ENCODE data around the gene TMX4. TPM values are rescaled to one million over a fixed set of nuclear protein-coding genes. Genes with fewer than 3 reads are reported as not detected.
"Not testable (repeated sequence)": the region's sequence is repeated elsewhere in the genome, so short reads cannot be mapped to it uniquely, and the experiment has no call there.

TMX4 gene
- total RNA-seq, 2 experiments from 2014 or later: 46.1 to 48.2 TPM

GRCh38 chr20:7980332-7981046 is 39.1 kb downstream of the TMX4 start:
- no peak overlapping the region for H3K27ac Mint-ChIP-seq

GRCh38 chr20:7977709-7978108 is 41.9 kb downstream of the TMX4 start:
- CTCF ChIA-PET: interaction anchor here (0.9 kb wide), 1 partner anchor 18 kb away, joined by 3 read pairs; no protein-coding TSS in a partner anchor

More at GRCh38 chr20:7980332-7981046, 39.1 kb downstream of the TMX4 start:
- Mint-ChIP-seq H3K4me3 (no peak overlapping the region), H3K4me1 (peaks cover 13% of the 10 kb centered on the region), H3K9me3 (ENCODE audit: low read depth) (no peaks in the 10 kb centered on the region), H3K36me3 (peaks cover 21% of the 10 kb centered on the region), H3K27me3 (no peaks in the 10 kb centered on the region)
- no peak for DNase-seq
- CTCF ChIA-PET: interaction anchor here (0.7 to 2.0 kb wide), 11 partner anchors 9 to 742 kb away, joined by 3 to 7 read pairs (median 3); partner anchors contain the start of gene TMX4
- ATAC-seq: peak; percentile 60

GRCh38 chr20:7975851-7976414 is 43.6 kb downstream of the TMX4 start:
- DNase-seq: no peak
- peaks cover 16% of the 10 kb centered on the region for H3K27me3 Mint-ChIP-seq
- peaks cover 8% of the 10 kb centered on the region for H3K36me3 Mint-ChIP-seq
- no peak overlapping the region for H3K27ac Mint-ChIP-seq
- H3K9me3 Mint-ChIP-seq (ENCODE audit: low read depth): no peaks in the 10 kb centered on the region
- H3K4me1 Mint-ChIP-seq: peaks cover 9% of the 10 kb centered on the region
- CTCF ChIA-PET: no interaction called here
- no peak for ATAC-seq
- H3K4me3 Mint-ChIP-seq: no peak overlapping the region

More at GRCh38 chr20:7977709-7978108, 41.9 kb downstream of the TMX4 start:
- peaks cover 13% of the 10 kb centered on the region for H3K4me1 Mint-ChIP-seq
- H3K27me3 Mint-ChIP-seq: peaks cover 8% of the 10 kb centered on the region
- ATAC-seq: no peak
- H3K27ac Mint-ChIP-seq: no peak overlapping the region
- peaks cover 20% of the 10 kb centered on the region for H3K36me3 Mint-ChIP-seq
- DNase-seq: no peak
- no peak overlapping the region for H3K4me3 Mint-ChIP-seq
- no peaks in the 10 kb centered on the region for H3K9me3 Mint-ChIP-seq (ENCODE audit: low read depth)

- H3K27ac Mint-ChIP-seq: no peak overlapping the region
- no peaks in the 10 kb centered on the region for H3K4me1 Mint-ChIP-seq
- peaks cover 23% of the 10 kb centered on the region for H3K27me3 Mint-ChIP-seq
- CTCF ChIA-PET: interaction anchor here (0.9 kb wide), 1 partner anchor 150 kb away, joined by 4 read pairs; no protein-coding TSS in a partner anchor
- ATAC-seq (no peak), DNase-seq (no peak)
- peaks cover 1% of the 10 kb centered on the region for H3K36me3 Mint-ChIP-seq
- no peak overlapping the region for H3K4me3 Mint-ChIP-seq
- no peaks in the 10 kb centered on the region for H3K9me3 Mint-ChIP-seq (ENCODE audit: low read depth)
These were observed 44.7 kb downstream of the TMX4 start for GRCh38 chr20:7974785-7975435.

GRCh38 chr20:7971536-7972280 is 47.9 kb downstream of the TMX4 start:
- H3K4me3 Mint-ChIP-seq: no peak overlapping the region
- no peak for ATAC-seq
- CTCF ChIA-PET: no interaction called here
- no peaks in the 10 kb centered on the region for H3K36me3 Mint-ChIP-seq
- H3K27me3 Mint-ChIP-seq: peaks cover 28% of the 10 kb centered on the region
- H3K27ac Mint-ChIP-seq: no peak overlapping the region
- no peak for DNase-seq
- no peaks in the 10 kb centered on the region for H3K9me3 Mint-ChIP-seq (ENCODE audit: low read depth)
- no peaks in the 10 kb centered on the region for H3K4me1 Mint-ChIP-seq

- H3K27me3 Mint-ChIP-seq: peaks cover 24% of the 10 kb centered on the region
- no peaks in the 10 kb centered on the region for H3K4me1 Mint-ChIP-seq
- no peak for DNase-seq
- CTCF ChIA-PET: interaction anchor here (1.9 kb wide), 1 partner anchor 31 kb away, joined by 4 read pairs; no protein-coding TSS in a partner anchor
- H3K27ac Mint-ChIP-seq: no peak overlapping the region
- no peak overlapping the region for H3K4me3 Mint-ChIP-seq
- H3K36me3 Mint-ChIP-seq: no peaks in the 10 kb centered on the region
- ATAC-seq: no peak
- no peaks in the 10 kb centered on the region for H3K9me3 Mint-ChIP-seq (ENCODE audit: low read depth)
These were observed 52.2 kb downstream of the TMX4 start for GRCh38 chr20:7967199-7967844.

GRCh38 chr20:7966176-7966575 is 53.4 kb downstream of the TMX4 start:
- CTCF ChIA-PET: interaction anchor here (1.9 kb wide), 1 partner anchor 29 kb away, joined by 4 read pairs; no protein-coding TSS in a partner anchor
- ATAC-seq: no peak
- no peak for DNase-seq
- Mint-ChIP-seq H3K27ac (no peak overlapping the region), H3K27me3 (peaks cover 18% of the 10 kb centered on the region), H3K4me1 (no peaks in the 10 kb centered on the region), H3K4me3 (no peak overlapping the region), H3K36me3 (no peaks in the 10 kb centered on the region), H3K9me3 (ENCODE audit: low read depth) (no peaks in the 10 kb centered on the region)

GRCh38 chr20:7959484-7959883 is 60.1 kb downstream of the TMX4 start:
- Mint-ChIP-seq H3K27me3 (peaks cover 8% of the 10 kb centered on the region), H3K4me1 (no peaks in the 10 kb centered on the region), H3K9me3 (ENCODE audit: low read depth) (no peaks in the 10 kb centered on the region), H3K27ac (no peak overlapping the region), H3K4me3 (no peak overlapping the region), H3K36me3 (no peaks in the 10 kb centered on the region)
- CTCF ChIA-PET: no interaction called here
- ATAC-seq (no peak), DNase-seq (no peak)

GRCh38 chr20:7956561-7956960 is 63.0 kb downstream of the TMX4 start:
- DNase-seq; H3K36me3 Mint-ChIP-seq; ATAC-seq; CTCF ChIA-PET; H3K27me3 Mint-ChIP-seq; H3K9me3 Mint-ChIP-seq (ENCODE audit: low read depth); H3K4me3 Mint-ChIP-seq; H3K27ac Mint-ChIP-seq; H3K4me1 Mint-ChIP-seq: not testable (repeated sequence)

- Mint-ChIP-seq H3K36me3 (no peaks in the 10 kb centered on the region), H3K9me3 (ENCODE audit: low read depth) (no peaks in the 10 kb centered on the region), H3K4me3 (no peak overlapping the region), H3K27me3 (peaks cover 2% of the 10 kb centered on the region), H3K27ac (no peak overlapping the region), H3K4me1 (no peaks in the 10 kb centered on the region)
- CTCF ChIA-PET: no interaction called here
- DNase-seq: no peak
- ATAC-seq: no peak
These were observed 69.2 kb downstream of the TMX4 start for GRCh38 chr20:7950387-7950786.

- no peak overlapping the region for H3K27ac Mint-ChIP-seq
- no peaks in the 10 kb centered on the region for H3K9me3 Mint-ChIP-seq (ENCODE audit: low read depth)
- H3K36me3 Mint-ChIP-seq: no peaks in the 10 kb centered on the region
- peaks cover 5% of the 10 kb centered on the region for H3K27me3 Mint-ChIP-seq
- CTCF ChIA-PET: no interaction called here
- ATAC-seq: no peak
- DNase-seq: no peak
- H3K4me3 Mint-ChIP-seq: no peak overlapping the region
- H3K4me1 Mint-ChIP-seq: no peaks in the 10 kb centered on the region
These were observed 75.7 kb downstream of the TMX4 start for GRCh38 chr20:7943891-7944290.

- H3K4me1 Mint-ChIP-seq: no peaks in the 10 kb centered on the region
- DNase-seq: no peak
- H3K9me3 Mint-ChIP-seq (ENCODE audit: low read depth): no peaks in the 10 kb centered on the region
- CTCF ChIA-PET: no interaction called here
- H3K27me3 Mint-ChIP-seq: peaks cover 5% of the 10 kb centered on the region
- no peak for ATAC-seq
- H3K4me3 Mint-ChIP-seq: no peak within 1 kb of the TSS
- H3K36me3 Mint-ChIP-seq: no peaks in the 10 kb centered on the region
- no peak within 1 kb of the TSS for H3K27ac Mint-ChIP-seq
These were observed 79.2 kb downstream of the TMX4 start, which contains the start of gene HAO1 for GRCh38 chr20:7940341-7940740. Gene HAO1 (minus strand): TSS chr20:7940458. CDS start chr20:7940422, 36 bp downstream.

- Mint-ChIP-seq H3K27ac (no peak overlapping the region), H3K4me3 (no peak overlapping the region), H3K36me3 (no peaks in the 10 kb centered on the region), H3K27me3 (peaks cover 9% of the 10 kb centered on the region), H3K9me3 (ENCODE audit: low read depth) (no peaks in the 10 kb centered on the region), H3K4me1 (no peaks in the 10 kb centered on the region)
- ATAC-seq (no peak), DNase-seq (no peak)
- CTCF ChIA-PET: no interaction called here
These were observed 79.9 kb downstream of the TMX4 start for GRCh38 chr20:7939663-7940062.
